Measurements from ENCODE around the gene SDHC.
A peak's percentile ranks its signal among the peaks of the same experiment; 100 is the strongest.

SDHC gene

GRCh38 chr1:161314201-161314981, at the start of gene SDHC:
TSS of gene SDHC (plus strand) at chr1:161314381. CDS start at chr1:161314406, 25 bp downstream.
- ATAC-seq, result peak; percentile 99
- no peaks in the 10 kb centered on the region for H3K9me3 Mint-ChIP-seq
- H3K4me3 Mint-ChIP-seq, result peak within 1 kb of the TSS; percentile 98
- no peaks in the 10 kb centered on the region for H3K27me3 Mint-ChIP-seq
- H3K36me3 Mint-ChIP-seq, result no peaks in the 10 kb centered on the region
- peak within 1 kb of the TSS; percentile 94 for H3K27ac Mint-ChIP-seq
- H3K4me1 Mint-ChIP-seq, result peaks cover 21% of the 10 kb centered on the region

DNA sequence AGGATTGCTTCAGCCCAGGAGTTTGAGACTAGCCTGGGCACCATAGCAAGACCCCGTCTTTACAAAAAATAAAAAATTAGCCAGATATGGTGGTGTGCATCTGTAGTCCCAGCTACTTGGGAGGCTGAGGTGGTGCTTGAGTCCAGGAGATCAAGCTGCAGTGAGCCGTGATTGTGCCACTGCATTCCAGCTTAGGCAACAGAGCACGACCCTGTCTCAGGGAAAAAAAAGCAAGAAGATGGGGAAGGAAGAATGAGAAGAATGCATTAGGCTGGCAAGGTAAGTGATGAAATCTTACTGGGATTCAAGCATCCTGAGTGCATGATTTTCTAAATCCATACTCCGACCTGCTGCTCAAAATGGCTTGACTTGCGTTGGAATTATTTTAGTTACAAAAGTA, 48.9 kb upstream of the SDHC start:
- Mint-ChIP-seq H3K4me3 (no peak overlapping the region), H3K27me3 (peaks cover 37% of the 10 kb centered on the region), H3K4me1 (peaks cover 32% of the 10 kb centered on the region), H3K27ac (no peak overlapping the region), H3K36me3 (no peaks in the 10 kb centered on the region), H3K9me3 (no peaks in the 10 kb centered on the region)
- ATAC-seq, result no peak

DNA sequence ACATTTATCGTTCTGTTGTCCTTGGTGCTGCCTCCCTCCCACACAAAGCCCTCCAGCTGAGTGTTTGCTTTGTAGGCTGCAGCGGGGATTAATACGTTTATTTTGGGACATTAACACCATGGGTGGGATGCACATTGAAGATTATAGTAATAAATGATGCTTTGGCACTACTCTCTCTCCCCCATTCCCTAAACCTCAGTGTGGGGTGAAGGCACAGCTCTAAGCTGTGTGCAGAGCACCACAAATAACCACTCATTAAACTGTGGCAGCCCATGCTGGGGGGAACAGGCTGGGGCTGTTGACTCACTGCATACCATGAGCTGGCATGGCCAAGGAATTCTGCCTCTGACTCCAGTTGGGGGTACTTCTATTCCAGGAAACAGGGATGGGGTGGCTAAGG, 48.0 kb upstream of the SDHC start:
- peaks cover 28% of the 10 kb centered on the region for H3K27me3 Mint-ChIP-seq
- H3K4me1 Mint-ChIP-seq, result peaks cover 23% of the 10 kb centered on the region
- H3K9me3 Mint-ChIP-seq, result no peaks in the 10 kb centered on the region
- H3K27ac Mint-ChIP-seq, result no peak overlapping the region
- no peak overlapping the region for H3K4me3 Mint-ChIP-seq
- ATAC-seq, result no peak
- no peaks in the 10 kb centered on the region for H3K36me3 Mint-ChIP-seq

DNA sequence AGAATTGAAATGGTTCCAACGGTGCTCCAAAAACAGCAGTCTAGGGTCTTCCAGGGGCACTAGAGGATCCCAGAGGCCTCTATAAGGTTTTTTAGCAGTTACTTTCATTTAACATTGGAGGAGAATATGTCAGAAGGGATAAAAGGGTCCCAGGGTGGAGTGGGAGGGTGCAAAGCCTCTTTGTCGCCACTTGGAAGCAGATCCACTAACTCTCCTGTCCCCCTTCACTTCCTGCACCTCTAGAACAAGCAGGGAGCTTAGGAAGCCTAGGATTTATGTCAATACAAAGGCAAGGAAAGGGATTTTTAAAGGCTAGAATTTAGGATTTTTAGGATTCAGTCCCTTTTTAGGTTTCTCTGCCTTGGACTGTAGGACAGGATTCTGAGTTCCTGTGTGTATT, 47.3 kb upstream of the SDHC start:
- Mint-ChIP-seq H3K27ac (no peak overlapping the region), H3K4me3 (no peak overlapping the region), H3K9me3 (no peaks in the 10 kb centered on the region), H3K4me1 (peaks cover 16% of the 10 kb centered on the region), H3K36me3 (no peaks in the 10 kb centered on the region), H3K27me3 (peaks cover 27% of the 10 kb centered on the region)
- ATAC-seq, result no peak

DNA sequence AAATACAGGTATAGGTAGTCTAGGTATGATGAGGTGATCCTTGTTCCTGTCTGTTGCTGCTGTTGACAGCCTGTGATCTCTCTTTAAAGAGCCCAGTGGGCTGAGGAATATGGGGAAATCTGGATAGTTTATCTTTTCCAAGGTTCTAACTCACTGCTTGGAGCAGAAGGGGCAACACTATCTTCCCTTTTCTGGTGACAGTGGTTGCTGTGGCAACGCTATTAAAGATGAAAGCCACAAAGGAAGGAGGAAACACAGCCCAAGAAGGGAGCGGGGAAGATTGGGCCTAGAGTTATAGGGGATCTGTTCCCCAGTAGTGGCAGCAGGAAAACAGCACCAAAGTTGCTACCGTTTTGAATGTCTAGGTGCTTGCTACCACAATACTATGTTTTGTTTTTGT, 46.9 kb upstream of the SDHC start:
- no peak for ATAC-seq
- Mint-ChIP-seq H3K36me3 (no peaks in the 10 kb centered on the region), H3K4me1 (peaks cover 14% of the 10 kb centered on the region), H3K27ac (no peak overlapping the region), H3K4me3 (no peak overlapping the region), H3K27me3 (peaks cover 27% of the 10 kb centered on the region), H3K9me3 (no peaks in the 10 kb centered on the region)

GRCh38 chr1:161273402-161273801, 40.8 kb upstream of the SDHC start:
- Mint-ChIP-seq H3K36me3 (no peaks in the 10 kb centered on the region), H3K4me1 (no peaks in the 10 kb centered on the region), H3K4me3 (no peak overlapping the region), H3K9me3 (no peaks in the 10 kb centered on the region), H3K27me3 (peaks cover 38% of the 10 kb centered on the region), H3K27ac (no peak overlapping the region)
- no peak for ATAC-seq

DNA sequence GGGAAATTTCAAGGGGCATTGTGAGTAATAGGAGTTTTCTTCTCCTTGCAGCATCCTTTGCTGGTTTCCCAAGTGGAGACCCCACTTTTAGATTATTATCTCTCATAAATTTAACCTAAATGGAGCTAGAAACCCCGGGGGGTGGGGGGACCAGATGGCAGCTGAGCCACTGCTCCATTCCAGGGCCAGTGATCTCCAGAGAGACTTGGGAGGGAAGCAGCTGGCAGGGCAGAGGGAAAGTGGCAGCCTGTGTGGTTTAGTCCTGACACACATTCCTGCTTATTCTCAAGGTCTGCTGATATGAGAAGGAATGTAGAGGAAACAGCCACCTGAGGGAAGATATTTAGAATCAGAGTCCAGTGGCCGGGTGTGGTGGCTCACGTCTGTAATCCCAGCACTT, 39.3 kb upstream of the SDHC start:
- ATAC-seq, result no peak
- H3K4me1 Mint-ChIP-seq, result no peaks in the 10 kb centered on the region

GRCh38 chr1:161282991-161283390, 31.2 kb upstream of the SDHC start:
- Mint-ChIP-seq H3K36me3 (peaks cover 5% of the 10 kb centered on the region), H3K27ac (peak overlapping the region; percentile 2), H3K27me3 (no peaks in the 10 kb centered on the region), H3K9me3 (no peaks in the 10 kb centered on the region), H3K4me1 (peaks cover 10% of the 10 kb centered on the region), H3K4me3 (no peak overlapping the region)
- no peak for ATAC-seq

More for the DNA sequence above, 39.3 kb upstream of the SDHC start:
- Mint-ChIP-seq H3K9me3 (no peaks in the 10 kb centered on the region), H3K27ac (no peak overlapping the region), H3K36me3 (no peaks in the 10 kb centered on the region), H3K27me3 (peaks cover 38% of the 10 kb centered on the region), H3K4me3 (no peak overlapping the region)

- Mint-ChIP-seq H3K9me3 (no peaks in the 10 kb centered on the region), H3K27me3 (no peaks in the 10 kb centered on the region), H3K27ac (no peak overlapping the region), H3K4me3 (no peak overlapping the region), H3K4me1 (peaks cover 10% of the 10 kb centered on the region), H3K36me3 (peaks cover 4% of the 10 kb centered on the region)
- ATAC-seq, result no peak
Measured at GRCh38 chr1:161285113-161285512, 29.1 kb upstream of the SDHC start.

DNA sequence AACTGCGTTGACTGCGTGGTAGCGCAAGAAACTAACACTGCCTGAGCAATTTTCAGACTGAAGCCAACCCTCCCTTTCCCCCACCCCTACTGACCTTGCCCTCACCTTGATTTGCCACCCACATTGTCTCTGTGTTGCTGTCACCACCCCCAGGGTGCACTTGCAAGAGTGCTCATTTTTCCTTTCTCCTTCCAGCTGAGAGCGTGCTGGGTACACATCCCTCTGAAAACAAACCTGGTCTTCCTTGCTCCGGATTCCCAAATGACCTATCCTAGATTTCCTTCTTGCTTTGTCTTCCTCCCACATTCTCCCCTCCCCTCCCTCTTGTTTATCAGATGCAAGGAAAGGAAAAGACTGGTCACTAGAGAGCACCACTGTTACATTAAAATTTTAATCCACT, 28.7 kb upstream of the SDHC start:
- no peaks in the 10 kb centered on the region for H3K9me3 Mint-ChIP-seq
- peaks cover 10% of the 10 kb centered on the region for H3K4me1 Mint-ChIP-seq
- no peak overlapping the region for H3K27ac Mint-ChIP-seq
- no peak overlapping the region for H3K4me3 Mint-ChIP-seq
- no peak for ATAC-seq
- H3K36me3 Mint-ChIP-seq, result no peaks in the 10 kb centered on the region
- H3K27me3 Mint-ChIP-seq, result no peaks in the 10 kb centered on the region

GRCh38 chr1:161287482-161288054, 26.6 kb upstream of the SDHC start:
- Mint-ChIP-seq H3K36me3 (no peaks in the 10 kb centered on the region), H3K9me3 (no peaks in the 10 kb centered on the region), H3K4me1 (peaks cover 7% of the 10 kb centered on the region), H3K27me3 (no peaks in the 10 kb centered on the region), H3K27ac (no peak overlapping the region), H3K4me3 (no peak overlapping the region)
- no peak for ATAC-seq

GRCh38 chr1:161290779-161291178, 23.4 kb upstream of the SDHC start:
- Mint-ChIP-seq H3K4me3 (no peak overlapping the region), H3K27ac (no peak overlapping the region), H3K27me3 (no peaks in the 10 kb centered on the region), H3K4me1 (no peaks in the 10 kb centered on the region), H3K36me3 (no peaks in the 10 kb centered on the region), H3K9me3 (no peaks in the 10 kb centered on the region)
- ATAC-seq, result no peak

GRCh38 chr1:161297415-161297814, 16.8 kb upstream of the SDHC start:
- no peak for ATAC-seq
- Mint-ChIP-seq H3K9me3 (no peaks in the 10 kb centered on the region), H3K36me3 (no peaks in the 10 kb centered on the region), H3K27me3 (no peaks in the 10 kb centered on the region), H3K4me3 (no peak overlapping the region), H3K27ac (peak overlapping the region; percentile 9), H3K4me1 (peaks cover 18% of the 10 kb centered on the region)

DNA sequence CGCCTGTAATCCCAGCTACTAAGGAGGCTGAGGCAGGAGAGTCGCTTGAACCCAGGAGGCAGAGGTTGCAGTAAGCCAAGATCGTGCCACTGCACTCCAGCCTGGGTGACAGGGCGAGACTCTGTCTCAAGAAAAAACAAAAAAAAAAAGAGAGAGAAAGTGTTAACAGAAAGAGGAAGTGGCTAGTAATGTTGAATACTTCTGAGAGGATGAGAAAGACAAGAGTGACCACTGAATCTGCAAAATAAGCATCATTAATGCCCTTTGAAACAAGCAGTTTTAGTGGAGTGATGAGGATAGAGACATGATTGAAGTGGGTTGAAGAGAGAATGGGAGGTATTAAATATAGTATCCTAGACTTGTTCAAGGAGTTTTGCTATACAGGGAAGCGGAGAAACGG, 16.1 kb upstream of the SDHC start:
- Mint-ChIP-seq H3K27ac (peak overlapping the region; percentile 9), H3K4me1 (peaks cover 19% of the 10 kb centered on the region), H3K9me3 (no peaks in the 10 kb centered on the region), H3K36me3 (no peaks in the 10 kb centered on the region), H3K4me3 (no peak overlapping the region), H3K27me3 (no peaks in the 10 kb centered on the region)
- ATAC-seq, result peak; percentile 81

GRCh38 chr1:161299347-161299746, 14.8 kb upstream of the SDHC start:
- Mint-ChIP-seq H3K36me3 (no peaks in the 10 kb centered on the region), H3K27ac (no peak overlapping the region), H3K4me3 (no peak overlapping the region), H3K4me1 (peaks cover 26% of the 10 kb centered on the region), H3K27me3 (no peaks in the 10 kb centered on the region), H3K9me3 (no peaks in the 10 kb centered on the region)
- ATAC-seq, result no peak

DNA sequence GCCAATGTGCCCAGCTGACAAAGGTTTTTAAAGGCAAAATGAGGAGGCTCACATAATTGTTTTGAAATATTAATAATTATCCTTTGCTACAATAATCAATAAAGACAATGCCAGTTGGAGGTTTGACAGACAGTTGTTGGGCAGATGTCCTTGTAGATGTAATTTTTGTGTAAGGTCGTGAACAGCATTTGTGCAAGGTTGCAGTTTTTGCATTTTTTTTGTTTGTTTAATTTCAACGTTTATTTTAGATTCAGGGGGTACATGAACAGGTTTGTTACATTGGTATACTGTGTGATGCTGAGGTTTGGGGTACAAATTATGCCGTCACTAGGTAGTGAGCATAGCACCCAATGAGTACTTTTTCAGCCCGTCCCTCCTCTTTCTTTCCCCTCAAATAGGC, 13.7 kb upstream of the SDHC start:
- H3K36me3 Mint-ChIP-seq, result no peaks in the 10 kb centered on the region
- H3K4me3 Mint-ChIP-seq, result no peak overlapping the region
- no peaks in the 10 kb centered on the region for H3K9me3 Mint-ChIP-seq
- peaks cover 37% of the 10 kb centered on the region for H3K4me1 Mint-ChIP-seq
- no peak for ATAC-seq
- no peaks in the 10 kb centered on the region for H3K27me3 Mint-ChIP-seq
- H3K27ac Mint-ChIP-seq, result no peak overlapping the region
